ENCODE measurements around the gene ST7.

ST7 gene

GRCh38 chr7:117122536-117122935 is 169.2 kb downstream of the ST7 start:
- no peak overlapping the region for H3K4me3 ChIP-seq (ENCODE audit: low read length)
- no peak for TF ChIP-seq ZNF274 (IDR thresholded peaks at IDR 0.05; ENCODE audit: low read depth, low read length)

DNA sequence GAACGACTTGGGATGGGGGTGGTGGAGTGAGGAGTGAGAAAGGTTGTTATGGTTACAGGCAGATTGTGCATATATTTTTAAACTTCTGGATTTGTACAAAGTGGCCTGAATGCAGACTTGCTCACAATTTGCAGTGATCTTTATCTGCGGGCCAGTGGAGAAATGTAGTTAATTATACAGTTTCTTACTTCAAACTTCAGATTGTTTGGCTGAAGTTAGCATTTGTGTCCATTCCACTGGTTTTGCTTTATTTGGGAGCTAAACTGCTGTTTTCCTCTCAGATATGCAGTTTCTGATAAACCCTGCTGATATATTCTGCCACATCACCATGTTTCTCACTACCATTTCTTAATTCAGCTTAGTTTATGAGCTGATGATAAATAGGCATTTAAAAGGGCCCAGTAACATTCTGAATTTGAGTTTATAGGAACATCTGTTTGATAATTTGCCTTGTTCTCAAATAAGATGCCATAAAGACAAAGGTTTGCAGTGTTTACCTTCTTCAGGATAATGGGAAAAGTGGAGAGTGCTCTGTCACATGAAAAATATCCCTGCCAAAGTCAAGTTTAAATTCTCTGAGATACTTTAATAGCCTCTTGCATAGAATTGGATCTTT is 170.1 kb downstream of the ST7 start:
- no peak for TF ChIP-seq ZNF274 (IDR thresholded peaks at IDR 0.05; ENCODE audit: low read depth, low read length)
- H3K4me3 ChIP-seq (ENCODE audit: low read length): no peak overlapping the region

DNA sequence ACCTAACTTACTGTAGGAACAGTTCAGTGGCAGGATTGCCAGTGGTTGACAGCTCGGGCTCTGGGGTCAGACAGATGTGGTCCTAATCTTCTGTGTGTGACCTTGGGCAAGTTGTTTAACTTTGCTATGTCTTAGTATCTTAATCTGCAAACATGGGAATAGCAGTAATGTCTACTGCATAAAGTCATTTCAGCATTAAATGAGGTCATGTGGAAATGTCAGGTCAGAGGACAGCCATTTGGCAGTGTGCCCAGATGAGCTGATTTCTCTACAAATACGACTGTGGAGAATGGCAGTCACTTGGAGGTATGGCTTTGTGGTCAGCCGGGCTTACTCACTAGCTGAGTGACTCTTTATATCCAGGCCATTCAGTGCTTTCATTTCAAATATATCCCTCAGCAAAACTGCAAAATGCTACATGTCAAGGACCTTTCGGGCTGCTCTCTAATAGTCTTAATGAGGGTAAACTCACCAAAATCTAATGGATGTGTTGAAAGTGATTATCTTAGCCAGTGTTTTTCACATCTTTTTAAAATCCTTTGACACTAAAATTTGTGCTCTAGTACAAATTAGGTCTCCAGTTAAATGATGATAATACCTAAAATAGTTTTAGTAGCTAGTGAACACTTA is 171.4 kb downstream of the ST7 start:
- TF ChIP-seq ZNF274 (IDR thresholded peaks at IDR 0.05; ENCODE audit: low read depth, low read length): no peak
- no peak overlapping the region for H3K4me3 ChIP-seq (ENCODE audit: low read length)

GRCh38 chr7:117126676-117127075 is 173.4 kb downstream of the ST7 start:
- TF ChIP-seq ZNF274 (IDR thresholded peaks at IDR 0.05; ENCODE audit: low read depth, low read length): no peak
- H3K4me3 ChIP-seq (ENCODE audit: low read length): no peak overlapping the region

- no peak for TF ChIP-seq ZNF274 (IDR thresholded peaks at IDR 0.05; ENCODE audit: low read depth, low read length)
- no peak overlapping the region for H3K4me3 ChIP-seq (ENCODE audit: low read length)
Observed at GRCh38 chr7:117127585-117128168, 174.4 kb downstream of the ST7 start.

- H3K4me3 ChIP-seq (ENCODE audit: low read length): no peak overlapping the region
- TF ChIP-seq ZNF274 (IDR thresholded peaks at IDR 0.05; ENCODE audit: low read depth, low read length): no peak
Observed at GRCh38 chr7:117129521-117129955, 176.2 kb downstream of the ST7 start.

DNA sequence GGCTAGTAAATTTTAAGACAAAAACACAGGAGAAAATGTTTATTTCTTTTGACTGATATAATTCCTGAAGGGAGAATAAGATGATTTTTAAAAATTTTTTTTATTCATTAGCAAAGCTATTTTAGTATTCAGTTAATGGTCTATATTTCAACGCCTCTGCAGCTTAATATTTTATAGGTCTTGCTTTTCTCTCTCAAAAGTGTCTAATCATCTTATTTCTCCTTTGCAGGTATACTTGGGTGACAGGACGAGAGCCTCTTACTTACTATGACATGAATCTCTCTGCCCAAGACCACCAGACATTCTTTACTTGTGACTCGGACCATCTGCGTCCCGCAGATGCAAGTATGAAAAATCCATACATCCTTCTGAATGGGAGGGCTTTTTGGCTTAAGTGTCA is 177.0 kb downstream of the ST7 start:
- no peak for TF ChIP-seq ZNF274 (IDR thresholded peaks at IDR 0.05; ENCODE audit: low read depth, low read length)
- H3K4me3 ChIP-seq (ENCODE audit: low read length): no peak overlapping the region

GRCh38 chr7:117132321-117133120 is 179.2 kb downstream of the ST7 start:
- no peak for TF ChIP-seq ZNF274 (IDR thresholded peaks at IDR 0.05; ENCODE audit: low read depth, low read length)
- no peak overlapping the region for H3K4me3 ChIP-seq (ENCODE audit: low read length)

- TF ChIP-seq ZNF274 (IDR thresholded peaks at IDR 0.05; ENCODE audit: low read depth, low read length): no peak
- no peak overlapping the region for H3K4me3 ChIP-seq (ENCODE audit: low read length)
Observed at GRCh38 chr7:117133125-117133524, 179.8 kb downstream of the ST7 start.

DNA sequence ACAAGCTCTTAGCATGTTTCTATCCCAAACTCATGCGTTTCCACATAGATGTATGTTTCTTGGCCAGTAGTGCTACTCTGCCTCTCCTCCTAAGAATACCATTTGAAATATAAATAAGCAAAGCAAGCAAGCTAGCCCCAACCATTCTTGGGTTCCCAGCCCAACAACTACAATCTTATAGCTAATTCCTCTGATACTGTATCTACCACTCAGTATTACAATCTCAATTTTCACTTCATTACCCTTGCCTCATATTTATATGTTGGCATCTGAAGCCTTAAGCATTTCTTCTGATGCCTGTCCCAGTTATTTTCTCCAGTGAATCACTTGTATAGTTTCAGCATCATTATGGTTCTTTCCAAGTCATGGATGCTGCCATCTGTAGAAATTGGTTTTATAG is 181.1 kb downstream of the ST7 start:
- TF ChIP-seq ZNF274 (IDR thresholded peaks at IDR 0.05; ENCODE audit: low read depth, low read length): no peak
- no peak overlapping the region for H3K4me3 ChIP-seq (ENCODE audit: low read length)

DNA sequence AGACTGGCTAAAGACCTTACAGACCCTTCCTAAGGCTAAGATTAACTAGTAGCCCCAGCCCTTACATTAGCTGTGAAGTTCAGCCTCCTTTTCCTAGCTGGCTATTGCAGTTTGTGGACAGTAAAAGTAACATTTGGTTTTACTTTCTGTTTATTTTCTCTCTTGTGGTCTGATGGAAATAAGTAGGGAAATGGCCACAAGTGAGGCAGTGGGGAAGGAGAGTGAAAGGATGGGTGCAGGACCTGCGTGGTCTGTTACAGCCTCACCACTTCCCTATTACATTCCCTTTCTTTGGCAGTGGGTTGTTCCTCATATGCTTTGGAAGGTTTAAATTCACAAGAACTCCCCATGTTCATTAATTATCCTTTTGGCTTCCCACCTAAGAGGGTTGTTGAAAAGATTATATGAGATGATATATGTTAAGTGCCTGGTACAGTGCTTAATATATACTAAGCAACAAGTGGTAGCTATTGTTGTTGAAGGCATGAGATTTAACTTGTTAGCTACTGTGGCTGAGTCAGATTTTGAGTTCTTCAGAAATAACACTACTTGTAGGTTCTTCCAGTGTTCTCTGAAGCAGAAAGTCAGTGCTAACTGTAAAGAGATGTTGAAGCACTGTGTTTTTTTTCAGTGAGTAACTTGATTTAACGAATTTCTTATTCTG is 181.7 kb downstream of the ST7 start:
- no peak for TF ChIP-seq ZNF274 (IDR thresholded peaks at IDR 0.05; ENCODE audit: low read depth, low read length)
- no peak overlapping the region for H3K4me3 ChIP-seq (ENCODE audit: low read length)

DNA sequence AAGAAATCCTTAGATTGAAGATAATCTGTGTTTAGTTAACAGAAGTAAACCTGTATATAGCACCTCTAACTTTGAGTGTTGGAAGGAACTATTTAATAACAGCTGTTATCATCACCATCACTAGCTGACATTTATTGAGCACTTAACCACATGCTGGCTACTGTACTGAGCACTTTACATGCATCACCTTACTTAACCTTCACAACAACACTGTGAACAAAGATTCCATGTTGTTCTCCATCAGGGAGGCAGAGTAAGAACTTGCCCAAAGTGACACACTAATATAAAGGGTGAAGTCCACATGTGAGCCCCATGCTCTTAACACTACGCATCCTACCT is 182.2 kb downstream of the ST7 start:
- TF ChIP-seq ZNF274 (IDR thresholded peaks at IDR 0.05; ENCODE audit: low read depth, low read length): no peak
- H3K4me3 ChIP-seq (ENCODE audit: low read length): no peak overlapping the region

- TF ChIP-seq ZNF274 (IDR thresholded peaks at IDR 0.05; ENCODE audit: low read depth, low read length): no peak
Observed at GRCh38 chr7:117137868-117138267, 184.6 kb downstream of the ST7 start.

DNA sequence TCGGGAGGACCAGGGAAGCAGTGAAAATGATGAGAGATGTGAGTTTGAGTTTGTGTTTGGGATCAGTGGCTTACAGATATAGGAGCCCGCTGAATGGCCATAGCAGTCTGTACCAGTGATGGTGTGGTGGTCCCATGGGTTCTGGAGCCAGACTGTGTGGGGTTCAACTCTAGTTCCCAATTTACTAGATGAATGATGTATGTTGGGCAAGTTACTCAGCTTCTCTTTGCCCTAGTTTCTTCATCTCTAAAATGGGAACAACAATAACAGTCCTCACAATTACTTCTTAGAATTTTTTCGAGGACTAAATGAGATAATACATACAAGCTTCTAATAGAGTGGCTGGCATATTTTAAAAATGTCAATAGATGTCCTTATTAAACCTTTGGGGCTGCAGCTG is 185.2 kb downstream of the ST7 start:
- no peak for TF ChIP-seq ZNF274 (IDR thresholded peaks at IDR 0.05; ENCODE audit: low read depth, low read length)

More at GRCh38 chr7:117137868-117138267, 184.6 kb downstream of the ST7 start:
- no peak overlapping the region for H3K4me3 ChIP-seq (ENCODE audit: low read length)

More for the DNA sequence above, 185.2 kb downstream of the ST7 start:
- no peak overlapping the region for H3K4me3 ChIP-seq (ENCODE audit: low read length)
